K562 (cell line): Measurements from ENCODE around the gene LMAN2. TPM values are rescaled to one million over a fixed set of nuclear protein-coding genes. Genes with fewer than 3 reads are reported as not detected.
A peak's percentile ranks its signal among the peaks of the same experiment; 100 is the strongest.

ENCODE experiments used
- BHLHE40 ChIP-seq: IDR thresholded peaks from 2 replicates; pipeline ENCODE4 v1.6.1; 2011; ENCODE audit warnings: low read length, improper control_type of control experiment
- BRD4 ChIP-seq: fragments of 200-600 bp; sonication (generic); IDR thresholded peaks from 2 replicates; pipeline ENCODE4 v1.6.1; 2017; ENCODE audit warnings: inconsistent platforms
- ETV6 ChIP-seq, 3 experiments: fragments of 150-350 bp in 1 of 3; sonication (generic) in 1 of 3; formaldehyde crosslinking in 1 of 3; IDR thresholded peaks; 2 replicates each; pipeline versions ENCODE4 v1.6.1 to v1.8.0; 2014 to 2022; ENCODE audit warnings: borderline replicate concordance in 2 of 3, low read depth in 2 of 3, antibody characterized with exemption in 1 of 3, low read length in 1 of 3, mild to moderate bottlenecking in 1 of 3, missing genetic modification reagents in 1 of 3
- FOXK2 ChIP-seq, 2 experiments: fragments of 450-650 bp; IDR thresholded peaks in 1 of 2; conservative IDR thresholded peaks in 1 of 2; 2 replicates each; pipeline ENCODE4 v1.6.1; 2016; ENCODE audit warnings: low read depth in 2 of 2, mild to moderate bottlenecking in 1 of 2
- L3MBTL2 ChIP-seq: fragments of 450-650 bp; IDR thresholded peaks from 2 replicates; pipeline ENCODE4 v1.6.1; 2016; ENCODE audit warnings: mild to moderate bottlenecking, moderate library complexity
- NBN ChIP-seq: fragments of 450-650 bp; IDR thresholded peaks from 2 replicates; pipeline ENCODE4 v1.6.1; 2016; ENCODE audit warnings: low read depth, mild to moderate bottlenecking
- POLR3A ChIP-seq: IDR thresholded peaks from 2 replicates; pipeline ENCODE4 v1.6.1; 2011; ENCODE audit warnings: borderline replicate concordance, mild to moderate bottlenecking, moderate library complexity; ENCODE audit not compliant: insufficient read length, insufficient read depth; ENCODE audit errors: extremely low read depth
- SFPQ ChIP-seq: fragments of 200-400 bp; formaldehyde crosslinking; IDR thresholded peaks from 2 replicates; pipeline ENCODE4 v1.6.1; 2017; ENCODE audit warnings: mild to moderate bottlenecking, low read depth, low read length, moderate library complexity
- SIX5 ChIP-seq, 2 experiments: IDR thresholded peaks; 2 replicates each; pipeline ENCODE4 v1.6.1; 2011; ENCODE audit warnings: low read length in 2 of 2, borderline replicate concordance in 1 of 2, low read depth in 1 of 2, mild to moderate bottlenecking in 1 of 2, moderate library complexity in 1 of 2; ENCODE audit not compliant: insufficient read depth in 1 of 2
- TAL1 ChIP-seq: fragments of 450-650 bp; IDR thresholded peaks from 2 replicates; pipeline ENCODE4 v1.6.1; 2016; ENCODE audit warnings: mild to moderate bottlenecking
- THRAP3 ChIP-seq: fragments of 450-650 bp; IDR thresholded peaks from 2 replicates; pipeline ENCODE4 v1.6.1; 2016; ENCODE audit warnings: mild to moderate bottlenecking, inconsistent platforms, borderline replicate concordance
- XRCC5 ChIP-seq: fragments of 200-400 bp; formaldehyde crosslinking; IDR thresholded peaks from 2 replicates; pipeline ENCODE4 v1.6.1; 2017; ENCODE audit warnings: low read depth, mild to moderate bottlenecking, low read length
- ZBTB40 ChIP-seq, 2 experiments: fragments of 450-650 bp in 1 of 2; sonication (generic) in 1 of 2; formaldehyde crosslinking in 1 of 2; IDR thresholded peaks; 2 replicates each; pipeline versions ENCODE4 v1.7.1 to v1.9.0; 2016 to 2022; ENCODE audit warnings: inconsistent platforms in 1 of 2, mild to moderate bottlenecking in 1 of 2, missing genetic modification reagents in 1 of 2
- ZC3H4 ChIP-seq: sonication (generic); formaldehyde crosslinking; IDR thresholded peaks from 2 replicates; pipeline ENCODE4 v1.9.0; 2021; ENCODE audit warnings: missing genetic modification reagents, borderline replicate concordance
- ZNF232 ChIP-seq: sonication (generic); formaldehyde crosslinking; IDR thresholded peaks from 2 replicates; pipeline ENCODE4 v1.8.0; 2022; ENCODE audit warnings: mild to moderate bottlenecking, missing genetic modification reagents
- polyA plus RNA-seq, 8 experiments: library from polyadenylated mRNA; depleted of rRNA in 4 of 8; stranded (reverse) in 5 of 8; unstranded in 3 of 8; fragments of >200 nt; fragmentation: Nextera tagmentation in 2 of 8; fragmentation: Illumina TruSeq in 1 of 8; extraction: Ambion mirVana in 2 of 8; extraction: Trizol in 1 of 8; gene quantifications; 2 replicates each; pipeline versions ENCODE4 v1.2.1 to v1.2.3, GENCODE V29; 2011 to 2014; ENCODE audit warnings: inconsistent platforms in 1 of 8, missing spikeins in 1 of 8
- total RNA-seq, 7 experiments: library from RNA; depleted of rRNA in 6 of 7; stranded (reverse); fragments of >200 nt in 6 of 7; fragmentation: Illumina TruSeq in 2 of 7; extraction: Trizol in 2 of 7; gene quantifications; 2 replicates each; pipeline versions ENCODE4 v1.2.1 to v1.2.3, GENCODE V29; 2011 to 2021; ENCODE audit warnings: low replicate concordance in 1 of 7

LMAN2 gene
- total and polyA plus RNA-seq, 9 of the 15 experiments (the other 6 are each of a cell fraction or from before 2014, with no cell fraction given), result 2.7 to 254 (median 136) TPM

GRCh38 chr5:177300236-177300880 lies 51.1 kb downstream of the LMAN2 start (continued):
- TF ChIP-seq SFPQ, result no peak
- peak in 1 of 2 experiments; percentile 23; a peak in 1 of 4 replicates for TF ChIP-seq FOXK2 (conservative IDR thresholded peaks at IDR 0.05 in 1 of 2, IDR thresholded peaks at IDR 0.05 in 1 of 2; ENCODE audit: low read depth in 2 of 2)
- no peak for TF ChIP-seq ETV6 (IDR thresholded peaks at IDR 0.05; ENCODE audit: borderline replicate concordance in 1 of 2, low read depth in 2 of 2, low read length in 1 of 2)
- TF ChIP-seq ETV6 (CRISPR knock-in tag; IDR thresholded peaks at IDR 0.05; ENCODE audit: borderline replicate concordance), result no peak
- no peak for TF ChIP-seq SIX5 (IDR thresholded peaks at IDR 0.05; ENCODE audit: borderline replicate concordance in 1 of 2, insufficient read depth in 1 of 2, low read depth in 1 of 2, low read length in 2 of 2)
- no peak for TF ChIP-seq POLR3A
- no peak for TF ChIP-seq TAL1
- TF ChIP-seq ZC3H4 (CRISPR knock-in tag), result no peak
- peak; percentile 55 for TF ChIP-seq ZBTB40 (IDR thresholded peaks at IDR 0.05)
- TF ChIP-seq ZBTB40 (CRISPR knock-in tag; IDR thresholded peaks at IDR 0.05), result no peak
- no peak; the same call in 1 of the 2 replicates for TF ChIP-seq L3MBTL2
- TF ChIP-seq BHLHE40, result peak; percentile 31; the same call in 1 of the 2 replicates
- TF ChIP-seq XRCC5, result 0 out of 2 replicates have a peak, but pooled peaks have one; percentile 63
- no peak for TF ChIP-seq BRD4
- TF ChIP-seq THRAP3, result no peak
- 0 out of 2 replicates have a peak, but pooled peaks have one; percentile 55 for TF ChIP-seq NBN
- TF ChIP-seq ZNF232, result no peak
